GM19467 (cell line): ENCODE results near the gene DCST1.
"Not testable (repeated sequence)": the region's sequence is repeated elsewhere in the genome, so short reads cannot be mapped to it uniquely, and the experiment has no call there.

Experiments
- ATAC-seq: cut with Tn5 transposase; IDR thresholded peaks from one replicate; pipeline ENCODE4 v1.9.1; 2021; ENCODE audit warnings: mild to moderate bottlenecking, moderate library complexity; ENCODE audit not compliant: unreplicated experiment

DCST1 gene

GRCh38 chr1:155033524-155033923 is at the start of gene DCST1, which contains the start of gene DCST2:
TSS of gene DCST1 (plus strand) at chr1:155033824. CDS start at chr1:155034037, 213 bp downstream.
TSS of gene DCST2 (minus strand) at chr1:155033781. CDS start at chr1:155033701, 80 bp downstream.
- ATAC-seq = no peak

DNA sequence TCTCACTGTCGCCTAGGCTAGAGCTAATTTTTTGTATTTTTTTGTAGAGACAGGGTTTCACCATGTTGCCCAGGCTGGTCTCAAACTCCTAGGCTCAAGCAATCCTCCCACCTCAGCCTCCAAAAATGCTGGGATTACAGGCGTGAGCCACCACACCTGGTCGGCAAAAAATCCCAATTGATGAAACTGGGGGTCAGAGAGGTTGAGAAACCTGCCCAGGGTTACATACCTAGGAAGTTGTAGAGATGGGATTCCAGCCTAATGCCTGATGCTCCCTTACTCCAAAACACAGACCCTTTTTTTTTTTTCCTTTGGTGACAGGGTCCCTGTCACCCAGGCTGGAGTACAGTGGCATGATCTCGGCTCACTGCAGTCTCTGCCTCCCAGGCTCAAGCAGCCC is 46.9 kb upstream of the DCST1 start:
- ATAC-seq = not testable (repeated sequence)

- no peak for ATAC-seq
Measured at GRCh38 chr1:154987326-154987725, 46.3 kb upstream of the DCST1 start.

DNA sequence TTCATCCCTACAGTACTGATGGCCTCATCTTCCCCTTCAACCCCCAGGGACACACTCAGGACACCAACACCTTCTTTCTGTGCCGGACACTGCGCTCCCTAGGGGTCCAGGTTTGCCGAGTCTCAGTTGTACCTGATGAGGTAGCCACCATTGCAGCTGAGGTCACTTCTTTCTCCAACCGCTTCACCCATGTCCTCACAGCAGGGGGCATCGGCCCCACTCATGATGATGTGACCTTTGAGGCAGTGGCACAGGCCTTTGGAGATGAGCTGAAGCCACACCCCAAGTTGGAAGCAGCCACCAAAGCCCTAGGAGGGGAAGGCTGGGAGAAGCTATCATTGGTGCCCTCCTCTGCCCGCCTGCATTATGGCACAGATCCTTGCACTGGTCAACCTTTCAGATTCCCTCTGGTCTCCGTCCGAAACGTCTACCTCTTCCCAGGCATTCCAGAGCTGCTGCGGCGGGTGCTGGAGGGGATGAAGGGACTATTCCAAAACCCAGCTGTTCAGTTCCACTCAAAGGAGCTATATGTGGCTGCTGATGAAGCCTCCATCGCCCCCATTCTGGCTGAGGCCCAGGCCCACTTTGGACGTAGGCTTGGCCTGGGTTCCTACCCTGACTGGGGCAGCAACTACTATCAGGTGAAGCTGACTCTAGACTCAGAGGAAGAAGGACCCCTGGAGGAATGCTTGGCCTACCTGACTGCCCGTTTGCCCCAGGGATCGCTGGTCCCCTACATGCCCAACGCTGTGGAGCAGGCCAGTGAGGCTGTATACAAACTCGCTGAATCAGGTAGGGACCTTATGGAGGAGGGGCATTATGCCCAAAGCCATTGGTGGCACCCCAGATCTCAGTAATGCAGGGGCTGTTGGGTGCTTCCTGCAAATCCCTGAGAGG is 45.3 kb upstream of the DCST1 start:
- no peak for ATAC-seq

DNA sequence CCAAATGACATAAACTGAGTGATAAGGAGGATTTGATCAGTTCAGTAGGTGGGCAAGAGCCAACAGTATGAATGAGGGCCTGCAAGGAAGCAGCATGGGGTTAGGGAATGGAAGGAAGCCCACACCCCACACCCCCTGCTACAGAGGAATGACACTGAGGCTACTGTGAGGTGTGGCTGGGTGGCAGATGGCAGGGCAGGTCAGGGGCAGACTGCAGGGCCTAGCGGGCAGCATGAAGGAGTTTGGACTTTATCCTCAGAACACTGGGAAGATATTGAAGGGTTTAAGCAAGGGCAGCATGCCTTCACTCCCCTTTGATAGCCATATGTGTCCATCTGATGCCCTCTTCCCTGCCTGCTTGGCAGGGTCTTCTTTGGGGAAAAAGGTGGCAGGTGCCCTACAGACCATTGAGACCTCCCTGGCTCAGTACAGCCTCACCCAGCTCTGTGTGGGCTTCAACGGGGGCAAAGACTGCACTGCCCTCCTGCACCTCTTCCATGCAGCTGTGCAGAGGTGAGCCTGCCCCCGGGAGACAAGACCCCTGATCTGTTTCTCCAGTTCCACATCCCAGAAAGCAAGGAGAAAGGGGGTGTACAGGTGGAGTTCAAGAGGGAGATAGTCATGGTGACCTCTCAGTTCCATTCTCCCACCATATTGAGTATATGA is 44.3 kb upstream of the DCST1 start:
- no peak for ATAC-seq

DNA sequence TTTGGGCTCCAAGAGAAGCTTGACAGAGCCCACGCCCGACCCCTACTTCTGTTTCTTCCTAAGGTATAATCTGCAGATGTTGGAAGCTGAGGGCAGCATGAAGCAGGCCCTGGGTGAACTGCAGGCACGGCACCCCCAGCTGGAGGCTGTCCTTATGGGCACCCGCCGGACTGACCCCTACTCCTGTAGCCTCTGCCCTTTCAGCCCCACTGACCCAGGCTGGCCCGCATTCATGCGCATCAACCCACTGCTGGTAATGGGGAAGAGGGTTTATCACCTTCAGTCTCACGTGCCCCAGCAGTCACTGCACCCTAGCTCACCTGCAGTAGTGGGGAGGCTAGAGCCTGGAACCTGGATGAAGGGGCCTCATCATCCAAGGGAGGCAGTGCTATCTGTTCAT is 43.3 kb upstream of the DCST1 start:
- no peak for ATAC-seq

DNA sequence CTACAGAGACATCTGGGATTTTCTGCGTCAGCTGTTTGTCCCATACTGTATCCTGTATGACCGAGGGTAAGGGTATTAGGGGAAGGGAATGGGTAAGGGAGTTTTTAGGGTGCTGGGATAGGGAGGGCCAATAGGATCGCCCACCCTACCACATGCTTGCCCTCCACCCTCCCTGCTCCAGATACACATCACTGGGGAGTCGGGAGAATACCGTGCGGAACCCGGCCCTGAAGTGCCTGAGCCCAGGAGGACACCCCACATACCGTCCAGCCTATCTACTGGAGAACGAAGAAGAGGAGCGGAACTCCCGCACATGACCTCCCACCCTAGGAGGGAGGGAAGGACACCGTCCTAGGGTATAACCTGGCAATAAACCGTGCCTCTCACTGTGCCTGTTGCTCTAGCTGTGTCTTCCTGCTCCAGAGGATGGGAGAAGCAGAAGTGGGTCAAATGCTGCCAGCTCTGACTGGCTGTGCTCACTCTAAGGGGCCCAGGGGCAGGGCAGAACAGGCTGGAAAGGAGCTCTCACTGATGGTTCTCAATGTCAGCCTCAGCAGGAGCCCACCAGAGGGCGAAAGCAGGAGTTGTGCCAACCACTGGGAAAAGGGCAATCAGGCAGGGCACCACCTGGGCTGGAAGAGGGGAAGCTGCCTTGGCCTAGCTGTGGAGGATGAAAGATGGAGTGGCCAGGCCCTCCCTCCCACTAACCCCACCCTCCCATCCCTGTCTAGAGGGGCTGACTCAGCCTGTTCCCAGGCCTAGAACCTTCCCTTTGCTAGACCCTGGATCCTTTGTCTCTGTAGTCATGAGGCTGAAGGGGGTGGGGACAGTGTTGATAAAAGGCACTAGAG is 40.7 kb upstream of the DCST1 start:
- no peak for ATAC-seq

DNA sequence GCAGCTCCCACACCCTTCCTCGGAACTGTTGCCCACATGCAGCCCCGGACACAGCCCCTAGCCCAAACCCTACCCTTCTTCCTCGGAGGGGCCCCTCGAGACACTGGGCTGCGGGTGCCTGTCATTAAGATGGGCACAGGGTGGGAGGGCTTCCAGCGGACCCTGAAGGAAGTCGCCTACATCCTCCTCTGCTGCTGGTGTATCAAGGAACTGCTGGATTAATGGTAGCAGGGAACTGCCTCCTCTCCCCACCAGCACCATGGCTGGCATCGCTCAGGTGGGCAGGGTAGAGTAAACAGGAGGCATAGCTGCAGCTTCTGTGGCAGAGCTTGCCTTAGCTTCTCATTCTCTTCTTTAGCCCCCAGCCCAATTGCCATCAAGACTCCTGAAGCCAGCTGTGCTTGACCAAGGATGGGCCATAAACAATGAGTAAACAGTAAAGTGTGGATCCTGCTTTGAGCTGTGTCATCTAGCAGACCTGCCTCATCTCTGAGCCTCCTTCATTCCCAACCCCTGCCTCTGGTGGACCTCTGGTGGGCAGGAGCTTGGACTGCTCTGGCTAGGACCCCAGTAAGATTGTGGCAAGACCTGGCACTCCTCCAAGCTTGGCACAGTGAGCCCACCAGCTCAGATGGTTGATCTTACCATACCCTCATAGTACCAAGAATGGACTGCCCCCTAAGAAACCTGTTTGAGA is 39.9 kb upstream of the DCST1 start, which contains the start of gene LENEP:
Gene LENEP, plus strand, starts transcription at position 15 of the 697 bp plus-strand sequence. Its CDS starts 22 bp downstream, at position 37.
- ATAC-seq = no peak

DNA sequence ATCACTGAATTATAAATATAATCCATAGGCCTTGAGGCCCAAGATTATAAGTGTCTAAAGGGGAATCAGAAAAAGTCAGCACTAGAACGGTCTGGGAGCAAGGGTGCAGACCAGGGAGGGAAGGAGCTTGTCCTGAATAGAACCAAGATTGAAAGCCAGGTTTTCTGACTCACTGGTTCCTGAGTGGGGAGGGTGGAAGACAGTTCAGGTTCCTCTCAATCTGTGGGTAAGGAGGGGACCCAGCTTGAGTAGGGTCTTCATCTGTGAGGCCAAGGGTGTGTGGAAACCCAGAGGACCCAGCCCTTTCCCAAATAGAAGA is 39.4 kb upstream of the DCST1 start:
- ATAC-seq = no peak

GRCh38 chr1:154994591-154994990 is 39.0 kb upstream of the DCST1 start:
- no peak for ATAC-seq

DNA sequence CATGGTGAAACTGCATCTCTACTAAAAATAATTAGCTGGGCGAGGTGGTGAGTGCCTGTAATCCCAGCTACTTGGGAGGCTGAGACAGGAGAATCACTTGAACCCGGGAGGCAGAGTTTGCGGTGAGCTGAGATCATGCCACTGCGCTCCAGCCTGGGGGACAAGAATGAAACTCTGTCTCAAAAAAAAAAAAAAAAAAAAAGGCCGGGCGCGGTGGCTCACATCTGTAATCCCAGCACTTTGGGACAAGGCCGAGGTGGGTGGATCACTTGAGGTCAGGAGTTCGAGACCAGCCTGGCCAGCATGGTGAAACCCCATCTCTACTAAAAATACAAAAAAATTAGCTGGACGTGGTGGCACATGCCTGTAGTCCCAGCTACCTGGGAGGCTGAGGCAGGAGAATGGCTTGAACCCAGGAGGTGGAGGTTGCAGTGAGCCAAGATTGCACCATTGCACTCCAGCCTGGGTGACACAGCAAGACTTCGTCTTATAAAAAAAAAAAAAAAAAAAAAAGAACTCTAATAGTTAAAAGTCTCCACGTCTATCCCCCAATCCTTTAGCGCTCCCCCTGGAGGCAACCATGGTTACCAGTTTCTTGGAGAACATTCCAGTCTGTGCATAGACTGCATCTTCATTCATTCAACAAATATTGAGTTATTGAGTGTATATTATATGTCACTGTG is 38.2 kb upstream of the DCST1 start:
- ATAC-seq = not testable (repeated sequence)

- no peak for ATAC-seq
Measured at GRCh38 chr1:154996966-154997701, 36.5 kb upstream of the DCST1 start.

- no peak for ATAC-seq
Measured at GRCh38 chr1:154998201-154998780, 35.3 kb upstream of the DCST1 start.

DNA sequence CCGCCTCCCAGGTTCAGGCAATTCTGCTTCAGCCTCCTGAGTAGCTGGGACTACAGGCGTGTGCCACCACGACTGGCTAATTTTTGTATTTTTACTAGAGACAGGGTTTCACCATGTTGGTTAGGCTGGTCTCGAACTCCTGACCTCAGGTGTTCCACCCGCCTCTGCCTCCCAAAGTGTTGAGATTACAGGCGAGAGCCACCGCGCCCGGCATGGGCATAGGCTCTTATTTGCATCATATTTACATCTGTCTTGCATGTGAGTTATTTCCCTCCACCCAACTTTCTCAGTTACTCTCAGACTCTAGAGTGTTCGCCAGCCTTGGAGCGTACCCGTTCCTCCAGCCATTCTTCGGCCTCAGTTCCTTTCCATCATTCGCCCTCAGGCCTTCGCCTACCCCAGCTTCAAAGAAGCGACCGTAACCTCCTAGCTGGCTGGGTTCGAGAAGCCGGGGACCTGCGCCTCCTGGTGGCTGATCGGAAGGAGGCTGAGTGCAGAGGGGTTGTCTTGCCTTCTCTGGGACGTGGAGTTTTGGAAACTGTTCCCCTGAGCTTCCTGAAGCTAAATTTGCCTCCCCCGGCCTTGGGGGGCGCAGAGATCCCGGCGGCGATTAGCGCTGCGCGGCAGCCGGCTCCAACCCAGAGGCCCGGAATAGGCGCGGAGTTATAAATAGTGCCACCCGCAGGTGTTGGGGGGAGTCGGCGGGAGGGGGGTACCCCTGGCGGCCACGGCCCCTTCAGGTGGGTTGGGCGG is 34.6 kb upstream of the DCST1 start:
- ATAC-seq = no peak

- no peak for ATAC-seq
Measured at GRCh38 chr1:154999571-155000410, 33.8 kb upstream of the DCST1 start.

DNA sequence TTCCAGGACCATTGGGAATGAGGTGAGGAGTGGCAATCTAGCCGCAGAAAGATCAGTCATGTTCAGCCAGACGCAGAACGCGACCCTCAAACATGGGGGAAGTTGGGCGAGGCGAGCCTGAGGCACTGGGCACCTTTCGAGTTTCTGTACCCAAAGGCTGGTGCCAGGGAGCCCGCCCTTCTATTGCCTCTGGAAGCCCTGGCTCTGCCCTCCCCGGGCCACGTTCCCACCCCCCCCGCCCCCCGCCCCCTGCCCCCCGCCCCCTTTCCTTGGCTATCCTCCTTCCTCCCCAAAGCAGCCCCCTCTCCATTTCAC is 33.3 kb upstream of the DCST1 start:
- no peak for ATAC-seq

- ATAC-seq = peak; percentile 32
Measured at GRCh38 chr1:155000726-155001424, 32.7 kb upstream of the DCST1 start.
